ENCODE measurements around the gene ADARB2.

DNA sequence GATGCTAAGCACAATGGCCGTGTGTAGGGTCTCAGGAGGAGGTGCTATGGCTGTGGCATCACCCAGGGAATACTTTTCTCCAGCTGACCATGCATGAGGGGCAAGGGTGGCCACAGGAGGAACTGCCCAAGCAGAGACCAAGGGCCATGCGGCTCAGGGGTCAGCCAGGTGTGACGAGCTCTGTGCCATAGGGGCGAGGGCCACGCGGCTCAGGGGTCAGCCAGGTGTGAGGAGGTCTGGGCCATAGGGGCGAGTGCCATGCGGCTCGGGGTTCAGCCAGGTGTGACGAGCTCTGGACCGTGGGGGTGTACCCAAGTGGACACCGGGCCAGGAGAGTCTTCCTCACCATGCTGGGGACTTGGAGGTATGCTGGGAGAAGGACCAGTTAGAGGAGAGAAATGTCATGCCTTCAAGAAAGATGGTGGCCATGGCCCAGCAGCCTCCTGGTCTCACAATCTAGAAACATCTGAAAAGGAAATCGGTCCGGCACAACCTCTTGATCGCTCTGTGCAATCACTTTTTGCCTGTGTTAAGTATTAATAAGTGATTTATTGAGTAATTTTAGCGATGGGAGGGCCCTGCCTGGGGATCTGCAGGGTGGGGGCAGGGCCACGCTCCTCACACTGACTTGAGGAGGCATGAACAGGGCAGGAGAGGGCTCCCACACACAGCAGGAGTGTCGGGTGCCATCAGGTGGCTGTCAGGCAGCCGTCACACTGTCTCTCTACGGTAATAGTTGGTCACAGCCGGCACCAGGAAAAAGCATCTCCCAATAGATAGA, 265.0 kb downstream of the ADARB2 start:
- TF ChIP-seq, protein P1, sequence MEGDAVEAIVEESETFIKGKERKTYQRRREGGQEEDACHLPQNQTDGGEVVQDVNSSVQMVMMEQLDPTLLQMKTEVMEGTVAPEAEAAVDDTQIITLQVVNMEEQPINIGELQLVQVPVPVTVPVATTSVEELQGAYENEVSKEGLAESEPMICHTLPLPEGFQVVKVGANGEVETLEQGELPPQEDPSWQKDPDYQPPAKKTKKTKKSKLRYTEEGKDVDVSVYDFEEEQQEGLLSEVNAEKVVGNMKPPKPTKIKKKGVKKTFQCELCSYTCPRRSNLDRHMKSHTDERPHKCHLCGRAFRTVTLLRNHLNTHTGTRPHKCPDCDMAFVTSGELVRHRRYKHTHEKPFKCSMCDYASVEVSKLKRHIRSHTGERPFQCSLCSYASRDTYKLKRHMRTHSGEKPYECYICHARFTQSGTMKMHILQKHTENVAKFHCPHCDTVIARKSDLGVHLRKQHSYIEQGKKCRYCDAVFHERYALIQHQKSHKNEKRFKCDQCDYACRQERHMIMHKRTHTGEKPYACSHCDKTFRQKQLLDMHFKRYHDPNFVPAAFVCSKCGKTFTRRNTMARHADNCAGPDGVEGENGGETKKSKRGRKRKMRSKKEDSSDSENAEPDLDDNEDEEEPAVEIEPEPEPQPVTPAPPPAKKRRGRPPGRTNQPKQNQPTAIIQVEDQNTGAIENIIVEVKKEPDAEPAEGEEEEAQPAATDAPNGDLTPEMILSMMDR (IDR thresholded peaks at IDR 0.05), result no peak
- no peak for TF ChIP-seq POLR2A (IDR thresholded peaks at IDR 0.05; ENCODE audit: low read depth)

Measured in esophagus muscularis mucosa (tissue), 3 donors.